ENCODE results near the gene ATG9A. TPM values are rescaled to one million over a fixed set of nuclear protein-coding genes. Genes with fewer than 3 reads are reported as not detected.

The ATG9A gene
- total and polyA plus RNA-seq, 2 donors (not counting 1 experiment from before 2014, with no cell fraction given), result 41.8 to 65.5 TPM

- WGBS (ENCODE audit: insufficient coverage), result 78% methylated on average over 1 of the region's 2 CpGs
These were observed 43.6 kb upstream of the ATG9A start for GRCh38 chr2:219272995-219273394.

More at GRCh38 chr2:219272995-219273394, 43.6 kb upstream of the ATG9A start:
- H3K9ac ChIP-seq (ENCODE audit: low read length), result no peak overlapping the region
- no peak overlapping the region for H3K4me3 Mint-ChIP-seq
- H3K36me3 ChIP-seq (replicated peaks in 1 of 2; ENCODE audit: control extremely low read depth in 1 of 2, control insufficient read depth in 1 of 2, extremely low read depth in 1 of 2, insufficient read depth in 2 of 2, low read length in 1 of 2), result no peaks in the 10 kb centered on the region
- no peak for TF ChIP-seq EZH2 (IDR thresholded peaks at IDR 0.05; ENCODE audit: borderline replicate concordance, insufficient read depth, low read depth, low read length, poor library complexity, severe bottlenecking)
- TF ChIP-seq CTCF (IDR thresholded peaks at IDR 0.05), result no peak
- H3K27ac ChIP-seq (ENCODE audit: low read length in 2 of 2), result no peak overlapping the region
- no peak overlapping the region for H2AFZ ChIP-seq (ENCODE audit: insufficient read depth, low read depth, low read length, poor library complexity, severe bottlenecking)
- H3K4me1 ChIP-seq (ENCODE audit: control insufficient read depth in 2 of 2, insufficient read depth in 2 of 2, low read length in 2 of 2), result peaks cover 8 to 17% of the 10 kb centered on the region in 2 donors
- ATAC-seq (ENCODE audit: low read depth) (no peak), DNase-seq (no peak)
- no peaks in the 10 kb centered on the region for H3K9me3 ChIP-seq (ENCODE audit: control extremely low read depth in 1 of 3, control insufficient read depth in 2 of 3, insufficient read depth in 1 of 3, low read length in 2 of 3)
- H3K27me3 ChIP-seq (replicated peaks in 1 of 4; ENCODE audit: control extremely low read depth in 1 of 4, control insufficient read depth in 3 of 4, insufficient read depth in 4 of 4, low read length in 3 of 4), result no peaks in the 10 kb centered on the region
- H3K27ac Mint-ChIP-seq, result no peak overlapping the region
- ChIA-PET POLR2A (interaction anchor here (0.7 to 1.0 kb wide), 2 partner anchors 16 to 18 kb away, joined by 3 to 7 read pairs; no protein-coding TSS in a partner anchor), CTCF (interaction anchor here (0.9 to 15.8 kb wide), 2 partner anchors 9 to 20 kb away, joined by 3 to 239 read pairs; no protein-coding TSS in a partner anchor)
- peaks cover 24% of the 10 kb centered on the region for H3K4me1 Mint-ChIP-seq
- peaks cover 44% of the 10 kb centered on the region for H3K79me2 ChIP-seq (ENCODE audit: control insufficient read depth, insufficient read depth, low read length)
- no peak overlapping the region for H3K4me3 ChIP-seq (ENCODE audit: control extremely low read depth in 1 of 5, extremely low read depth in 1 of 5, insufficient read depth in 1 of 5, low read depth in 2 of 5, low read length in 4 of 5)
- intact Hi-C loops (cut with micrococcal nuclease), result loop anchor here (10.0 kb wide), 1 partner anchor 322 kb away; the partner anchor contains the start of gene STK11IP
- H3K4me2 ChIP-seq (replicated peaks; ENCODE audit: low read depth, low read length, poor library complexity, severe bottlenecking), result no peak overlapping the region
- H4K20me1 ChIP-seq (ENCODE audit: control insufficient read depth, insufficient read depth, low read length, poor library complexity, severe bottlenecking), result no peaks in the 10 kb centered on the region
- no peaks in the 10 kb centered on the region for H3K27me3 Mint-ChIP-seq
- no peaks in the 10 kb centered on the region for H3K9me3 Mint-ChIP-seq (ENCODE audit: insufficient read depth)
